Nephron progenitor cell (in vitro differentiated cells): ENCODE results near the gene BHMT.

Source experiments
- DNase-seq: peaks from one replicate; pipeline ENCODE4 v3.0.0; 2021
- H3K27ac Mint-ChIP-seq: 2 replicates; pipeline ENCODE4 v1.8.0; 2021; ENCODE audit warnings: mild to moderate bottlenecking, moderate library complexity, mixed read lengths
- H3K27me3 Mint-ChIP-seq: 2 replicates; pipeline ENCODE4 v1.8.0; 2021; ENCODE audit warnings: mild to moderate bottlenecking, low read depth, mixed read lengths; ENCODE audit not compliant: poor library complexity
- H3K36me3 Mint-ChIP-seq: 2 replicates; pipeline ENCODE4 v1.8.0; 2021; ENCODE audit warnings: low read depth, mixed read lengths
- H3K4me1 Mint-ChIP-seq: 2 replicates; pipeline ENCODE4 v1.8.0; 2021; ENCODE audit warnings: mixed read lengths
- H3K4me3 Mint-ChIP-seq: 2 replicates; pipeline ENCODE4 v1.8.0; 2021; ENCODE audit warnings: mild to moderate bottlenecking, moderate library complexity, mixed read lengths
- H3K9me3 Mint-ChIP-seq: 2 replicates; pipeline ENCODE4 v1.8.0; 2021; ENCODE audit warnings: mild to moderate bottlenecking, moderate library complexity, mixed read lengths
- CTCF ChIP-seq: fragments of 200-600 bp; sonication (generic); IDR thresholded peaks from 2 replicates; pipeline ENCODE4 v1.5.0; 2021; ENCODE audit warnings: antibody characterized with exemption

The BHMT gene

GRCh38 chr5:79181419-79182022 lies 69.9 kb downstream of the BHMT start:
- no peaks in the 10 kb centered on the region for H3K9me3 Mint-ChIP-seq
- H3K4me1 Mint-ChIP-seq = peaks cover 8% of the 10 kb centered on the region
- H3K36me3 Mint-ChIP-seq = no peaks in the 10 kb centered on the region
- no peak overlapping the region for H3K27ac Mint-ChIP-seq
- TF ChIP-seq CTCF = no peak
- peaks cover 3% of the 10 kb centered on the region for H3K27me3 Mint-ChIP-seq
- no peak for DNase-seq
- H3K4me3 Mint-ChIP-seq = no peak overlapping the region
